NB4 (cell line): ENCODE measurements around the gene KCNJ11.

Experiments
- DNase-seq: peaks from one replicate; pipeline ENCODE4 v3.0.0; 2010; ENCODE audit warnings: low read depth
- H3K4me3 ChIP-seq: one replicate; pipeline ENCODE4 v1.5.1; 2011; ENCODE audit warnings: mild to moderate bottlenecking, low read depth, low read length, moderate library complexity
- MYC ChIP-seq: IDR thresholded peaks from 2 replicates; pipeline ENCODE4 v1.6.1; 2011; ENCODE audit warnings: low read depth, low read length
- POLR2A ChIP-seq: IDR thresholded peaks from 2 replicates; pipeline ENCODE4 v1.6.1; 2011; ENCODE audit warnings: mild to moderate bottlenecking; ENCODE audit not compliant: insufficient read length; ENCODE audit errors: extremely low read depth
- TF ChIP-seq, protein P1 (sequence below): IDR thresholded peaks from 2 replicates; pipeline ENCODE4 v1.6.1; 2011; ENCODE audit warnings: low read depth, low read length
- TF ChIP-seq, protein P2 (sequence below): IDR thresholded peaks from one replicate; pipeline ENCODE4 v1.5.1; 2012; ENCODE audit warnings: low read depth, low read length

The KCNJ11 gene

DNA sequence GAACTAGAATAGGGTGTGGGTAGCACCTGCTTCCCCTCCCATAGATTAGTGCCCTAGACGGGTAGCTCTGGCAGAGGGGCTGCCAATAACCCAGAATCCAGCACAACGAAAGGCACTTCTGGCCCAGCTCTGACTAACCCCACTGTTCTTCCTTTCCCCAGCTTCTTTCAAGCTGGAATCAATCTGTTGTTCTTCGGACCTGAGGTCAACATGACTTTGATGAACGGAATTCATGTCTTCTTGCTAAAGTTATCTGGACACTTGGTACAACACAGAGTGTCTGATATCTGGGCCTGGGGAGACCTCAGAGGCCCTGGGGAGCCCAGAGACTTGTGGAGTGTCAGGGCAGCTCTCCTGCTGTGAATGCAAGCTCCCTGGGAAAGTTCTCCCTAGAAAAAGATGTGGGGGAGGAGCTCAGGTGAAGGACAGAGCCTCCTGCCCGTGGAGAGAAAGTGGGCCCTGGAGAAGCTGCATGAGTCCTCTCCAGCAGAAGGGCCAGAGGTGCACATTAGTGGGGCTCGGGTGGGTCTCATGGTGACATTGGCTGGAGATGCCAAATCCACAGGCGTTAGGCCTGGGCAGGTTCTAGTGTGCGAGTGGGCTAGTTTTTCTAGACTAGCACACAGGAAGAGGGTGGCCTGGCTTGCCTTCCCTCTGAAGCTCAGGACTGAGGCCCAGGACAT is 6.3 kb downstream of the KCNJ11 start:
- no peak for DNase-seq
- H3K4me3 ChIP-seq: no peak overlapping the region
- TF ChIP-seq POLR2A (no peak), MYC (no peak)
- TF ChIP-seq, protein P1, sequence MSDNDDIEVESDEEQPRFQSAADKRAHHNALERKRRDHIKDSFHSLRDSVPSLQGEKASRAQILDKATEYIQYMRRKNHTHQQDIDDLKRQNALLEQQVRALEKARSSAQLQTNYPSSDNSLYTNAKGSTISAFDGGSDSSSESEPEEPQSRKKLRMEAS: no peak
- TF ChIP-seq, protein P2, sequence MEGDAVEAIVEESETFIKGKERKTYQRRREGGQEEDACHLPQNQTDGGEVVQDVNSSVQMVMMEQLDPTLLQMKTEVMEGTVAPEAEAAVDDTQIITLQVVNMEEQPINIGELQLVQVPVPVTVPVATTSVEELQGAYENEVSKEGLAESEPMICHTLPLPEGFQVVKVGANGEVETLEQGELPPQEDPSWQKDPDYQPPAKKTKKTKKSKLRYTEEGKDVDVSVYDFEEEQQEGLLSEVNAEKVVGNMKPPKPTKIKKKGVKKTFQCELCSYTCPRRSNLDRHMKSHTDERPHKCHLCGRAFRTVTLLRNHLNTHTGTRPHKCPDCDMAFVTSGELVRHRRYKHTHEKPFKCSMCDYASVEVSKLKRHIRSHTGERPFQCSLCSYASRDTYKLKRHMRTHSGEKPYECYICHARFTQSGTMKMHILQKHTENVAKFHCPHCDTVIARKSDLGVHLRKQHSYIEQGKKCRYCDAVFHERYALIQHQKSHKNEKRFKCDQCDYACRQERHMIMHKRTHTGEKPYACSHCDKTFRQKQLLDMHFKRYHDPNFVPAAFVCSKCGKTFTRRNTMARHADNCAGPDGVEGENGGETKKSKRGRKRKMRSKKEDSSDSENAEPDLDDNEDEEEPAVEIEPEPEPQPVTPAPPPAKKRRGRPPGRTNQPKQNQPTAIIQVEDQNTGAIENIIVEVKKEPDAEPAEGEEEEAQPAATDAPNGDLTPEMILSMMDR: no peak

DNA sequence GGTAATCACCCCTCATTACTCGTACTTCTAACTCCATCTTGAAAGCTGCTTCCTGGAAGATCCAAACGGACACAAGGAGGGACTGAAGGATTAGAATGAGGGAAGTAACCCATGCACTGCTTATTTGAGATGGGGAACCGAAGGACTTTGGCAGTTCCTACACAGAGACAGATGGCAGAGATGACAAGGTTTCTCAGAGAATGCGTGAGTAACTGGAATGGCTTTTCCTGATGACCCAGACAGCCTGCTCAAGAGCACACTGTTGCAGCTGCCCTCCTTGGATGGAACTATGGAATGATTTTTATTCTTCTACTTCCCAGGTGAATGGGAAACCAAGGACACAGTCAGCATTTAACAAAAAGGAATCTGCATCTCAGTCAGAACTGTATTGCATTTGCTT is 7.3 kb downstream of the KCNJ11 start:
- TF ChIP-seq MYC: no peak
- TF ChIP-seq, protein P1: no peak
- no peak for TF ChIP-seq POLR2A
- TF ChIP-seq, protein P2: no peak
- no peak overlapping the region for H3K4me3 ChIP-seq
- no peak for DNase-seq

DNA sequence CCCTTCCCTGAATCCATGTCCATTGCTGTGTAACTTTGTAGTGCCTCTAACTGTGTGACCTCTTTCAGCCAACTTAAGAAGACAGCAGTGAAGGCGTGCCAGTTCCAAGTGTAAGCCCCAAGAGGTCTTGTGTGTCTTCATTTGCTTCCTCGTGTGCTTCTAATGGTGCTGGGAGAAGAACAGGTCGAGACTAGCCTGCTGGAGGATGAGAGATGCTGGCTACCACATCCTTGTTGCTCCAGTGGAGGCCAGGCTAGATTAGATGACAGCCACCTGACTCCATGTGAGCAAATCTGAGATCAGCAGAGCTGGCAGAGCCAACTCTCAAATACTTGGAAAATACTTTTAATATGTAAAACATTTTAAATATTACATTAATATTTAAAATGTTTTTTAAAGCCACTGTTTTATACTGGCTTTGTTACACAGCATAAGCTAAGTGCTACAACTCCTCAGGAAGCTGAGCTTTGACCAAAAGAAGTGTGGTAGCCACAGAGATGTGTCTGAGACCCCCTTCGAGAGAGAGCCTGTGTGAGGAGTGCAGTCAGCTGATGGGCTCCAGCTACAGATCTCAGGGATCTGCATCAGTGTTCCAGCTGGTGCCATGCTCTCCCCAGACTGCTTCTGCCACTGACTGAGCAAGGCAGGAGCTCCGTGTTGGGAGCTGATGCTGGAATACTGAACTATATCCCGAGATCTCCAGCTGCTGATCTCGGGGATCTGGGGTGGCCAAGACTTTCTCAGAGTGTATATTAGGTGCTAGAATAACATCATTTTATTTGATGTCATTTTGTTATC is 8.9 kb downstream of the KCNJ11 start:
- no peak overlapping the region for H3K4me3 ChIP-seq
- no peak for DNase-seq
- TF ChIP-seq MYC: no peak
- TF ChIP-seq POLR2A: no peak
- TF ChIP-seq, protein P1: no peak
- TF ChIP-seq, protein P2: no peak

DNA sequence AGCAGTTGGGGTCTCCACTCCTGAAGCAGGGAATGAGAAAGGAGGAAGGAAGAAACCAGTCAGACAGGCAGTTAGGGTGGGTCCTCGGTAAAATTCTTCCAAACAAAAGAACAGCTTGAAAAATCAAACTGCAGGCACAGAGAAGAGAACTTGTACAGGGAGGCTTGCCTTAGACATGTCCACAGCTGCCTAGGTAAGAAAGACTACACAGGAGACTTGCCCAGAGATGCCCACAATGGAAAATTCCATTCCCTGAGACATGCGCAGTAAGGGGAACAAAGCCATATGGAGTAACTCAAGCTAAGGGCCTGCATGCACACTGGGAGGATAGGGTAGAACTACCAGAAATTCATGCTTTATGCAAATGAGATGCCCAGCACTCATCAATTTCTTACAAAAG is 9.8 kb downstream of the KCNJ11 start:
- TF ChIP-seq, protein P1: no peak
- TF ChIP-seq POLR2A (no peak), MYC (no peak)
- TF ChIP-seq, protein P2: no peak
- H3K4me3 ChIP-seq: no peak overlapping the region
- DNase-seq: no peak

DNA sequence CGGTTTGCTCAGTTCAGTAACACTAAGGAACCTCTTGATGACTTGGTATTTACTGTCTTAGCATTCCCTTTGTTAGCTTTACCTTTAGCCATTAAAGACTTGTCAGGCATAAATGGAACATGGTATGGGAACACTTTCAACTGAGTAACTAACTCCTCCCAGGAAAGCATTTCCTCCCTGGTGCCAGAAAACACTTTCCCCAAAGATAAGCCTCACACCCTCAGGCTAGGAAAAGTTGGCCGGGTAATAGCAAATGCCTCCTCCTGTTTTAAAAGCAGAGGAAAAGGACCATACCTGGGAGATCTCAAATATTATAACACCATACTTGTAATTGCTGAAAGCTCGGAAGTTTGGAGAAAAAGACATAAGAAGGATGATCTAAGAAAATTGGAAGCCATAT is 12.0 kb downstream of the KCNJ11 start:
- TF ChIP-seq, protein P2: no peak
- no peak for TF ChIP-seq MYC
- TF ChIP-seq POLR2A: no peak
- TF ChIP-seq, protein P1: no peak
- no peak for DNase-seq
- H3K4me3 ChIP-seq: no peak overlapping the region

DNA sequence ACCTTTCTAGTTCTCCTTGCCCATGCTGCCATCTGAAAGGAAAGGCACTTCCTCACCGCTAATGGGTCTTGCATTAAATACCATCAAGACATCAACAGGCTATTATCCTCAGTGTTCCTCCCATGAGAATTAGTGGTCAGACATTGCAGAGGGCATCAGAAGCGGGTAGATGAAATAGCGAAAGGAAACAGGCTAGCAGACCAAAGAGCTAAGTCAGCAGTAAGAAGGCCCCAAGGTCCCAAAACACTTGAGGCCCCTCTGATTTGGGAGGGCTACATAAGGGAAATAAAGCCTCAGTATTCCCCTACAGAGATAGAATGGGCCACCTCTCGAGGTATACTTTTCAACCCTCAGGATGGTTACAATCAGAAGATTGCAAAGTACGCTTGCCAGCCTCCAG is 12.9 kb downstream of the KCNJ11 start:
- TF ChIP-seq POLR2A (no peak), MYC (no peak)
- TF ChIP-seq, protein P1: no peak
- TF ChIP-seq, protein P2: no peak
- no peak for DNase-seq
- no peak overlapping the region for H3K4me3 ChIP-seq
